Measurements from ENCODE around the gene SF3B2.
"Not testable (repeated sequence)": the region's sequence is repeated elsewhere in the genome, so short reads cannot be mapped to it uniquely, and the experiment has no call there.

The SF3B2 gene

GRCh38 chr11:66082946-66083698, 31.0 kb downstream of the SF3B2 start:
- H3K27me3 ChIP-seq (ENCODE audit: control insufficient read depth, insufficient read depth, low read length): no peaks in the 10 kb centered on the region
- no peaks in the 10 kb centered on the region for H3K9me3 ChIP-seq (ENCODE audit: control insufficient read depth, insufficient read depth, low read length)
- H3K4me3 ChIP-seq (ENCODE audit: low read depth, low read length): no peak overlapping the region
- no peaks in the 10 kb centered on the region for H3K4me1 ChIP-seq (ENCODE audit: control insufficient read depth, insufficient read depth, low read length)
- no peak overlapping the region for H3K9ac ChIP-seq (ENCODE audit: low read depth, low read length)
- no peaks in the 10 kb centered on the region for H3K36me3 ChIP-seq (ENCODE audit: control insufficient read depth, insufficient read depth, low read length)

GRCh38 chr11:66083767-66084166, 31.6 kb downstream of the SF3B2 start:
- H3K36me3 ChIP-seq (ENCODE audit: control insufficient read depth, insufficient read depth, low read length): no peaks in the 10 kb centered on the region
- no peak overlapping the region for H3K4me3 ChIP-seq (ENCODE audit: low read depth, low read length)
- no peaks in the 10 kb centered on the region for H3K9me3 ChIP-seq (ENCODE audit: control insufficient read depth, insufficient read depth, low read length)
- H3K27me3 ChIP-seq (ENCODE audit: control insufficient read depth, insufficient read depth, low read length): no peaks in the 10 kb centered on the region
- H3K9ac ChIP-seq (ENCODE audit: low read depth, low read length): no peak overlapping the region
- no peaks in the 10 kb centered on the region for H3K4me1 ChIP-seq (ENCODE audit: control insufficient read depth, insufficient read depth, low read length)

- H3K4me3 ChIP-seq (ENCODE audit: low read depth, low read length): no peak overlapping the region
- no peak overlapping the region for H3K9ac ChIP-seq (ENCODE audit: low read depth, low read length)
- H3K4me1 ChIP-seq (ENCODE audit: control insufficient read depth, insufficient read depth, low read length): no peaks in the 10 kb centered on the region
- no peaks in the 10 kb centered on the region for H3K36me3 ChIP-seq (ENCODE audit: control insufficient read depth, insufficient read depth, low read length)
- H3K9me3 ChIP-seq (ENCODE audit: control insufficient read depth, insufficient read depth, low read length): no peaks in the 10 kb centered on the region
- no peaks in the 10 kb centered on the region for H3K27me3 ChIP-seq (ENCODE audit: control insufficient read depth, insufficient read depth, low read length)
Observed at GRCh38 chr11:66084821-66085475, 32.8 kb downstream of the SF3B2 start.

- no peak overlapping the region for H3K9ac ChIP-seq (ENCODE audit: low read depth, low read length)
- H3K9me3 ChIP-seq (ENCODE audit: control insufficient read depth, insufficient read depth, low read length): no peaks in the 10 kb centered on the region
Observed at GRCh38 chr11:66087148-66087908, 35.2 kb downstream of the SF3B2 start.

GRCh38 chr11:66089067-66089466, 36.9 kb downstream of the SF3B2 start:
- no peak overlapping the region for H3K4me3 ChIP-seq (ENCODE audit: low read depth, low read length)
- H3K9me3 ChIP-seq (ENCODE audit: control insufficient read depth, insufficient read depth, low read length): no peaks in the 10 kb centered on the region
- H3K36me3 ChIP-seq (ENCODE audit: control insufficient read depth, insufficient read depth, low read length): no peaks in the 10 kb centered on the region
- no peaks in the 10 kb centered on the region for H3K27me3 ChIP-seq (ENCODE audit: control insufficient read depth, insufficient read depth, low read length)
- H3K4me1 ChIP-seq (ENCODE audit: control insufficient read depth, insufficient read depth, low read length): no peaks in the 10 kb centered on the region
- no peak overlapping the region for H3K9ac ChIP-seq (ENCODE audit: low read depth, low read length)

More at GRCh38 chr11:66087148-66087908, 35.2 kb downstream of the SF3B2 start:
- Histone ChIP-seq H3K36me3 (ENCODE audit: control insufficient read depth, insufficient read depth, low read length) (no peaks in the 10 kb centered on the region), H3K4me1 (ENCODE audit: control insufficient read depth, insufficient read depth, low read length) (no peaks in the 10 kb centered on the region), H3K27me3 (ENCODE audit: control insufficient read depth, insufficient read depth, low read length) (no peaks in the 10 kb centered on the region), H3K4me3 (ENCODE audit: low read depth, low read length) (no peak overlapping the region)

- Histone ChIP-seq H3K4me3 (ENCODE audit: low read depth, low read length) (no peak overlapping the region), H3K27me3 (ENCODE audit: control insufficient read depth, insufficient read depth, low read length) (no peaks in the 10 kb centered on the region), H3K9me3 (ENCODE audit: control insufficient read depth, insufficient read depth, low read length) (no peaks in the 10 kb centered on the region)
Observed at GRCh38 chr11:66090288-66090687, 38.1 kb downstream of the SF3B2 start.

GRCh38 chr11:66092125-66092524, 40.0 kb downstream of the SF3B2 start:
- H3K27me3 ChIP-seq (ENCODE audit: control insufficient read depth, insufficient read depth, low read length); H3K4me1 ChIP-seq (ENCODE audit: control insufficient read depth, insufficient read depth, low read length); H3K9ac ChIP-seq (ENCODE audit: low read depth, low read length); H3K36me3 ChIP-seq (ENCODE audit: control insufficient read depth, insufficient read depth, low read length); H3K9me3 ChIP-seq (ENCODE audit: control insufficient read depth, insufficient read depth, low read length); H3K4me3 ChIP-seq (ENCODE audit: low read depth, low read length): not testable (repeated sequence)

More at GRCh38 chr11:66090288-66090687, 38.1 kb downstream of the SF3B2 start:
- Histone ChIP-seq H3K9ac (ENCODE audit: low read depth, low read length) (no peak overlapping the region), H3K4me1 (ENCODE audit: control insufficient read depth, insufficient read depth, low read length) (no peaks in the 10 kb centered on the region), H3K36me3 (ENCODE audit: control insufficient read depth, insufficient read depth, low read length) (no peaks in the 10 kb centered on the region)

- H3K9ac ChIP-seq (ENCODE audit: low read depth, low read length); H3K36me3 ChIP-seq (ENCODE audit: control insufficient read depth, insufficient read depth, low read length); H3K9me3 ChIP-seq (ENCODE audit: control insufficient read depth, insufficient read depth, low read length); H3K27me3 ChIP-seq (ENCODE audit: control insufficient read depth, insufficient read depth, low read length); H3K4me1 ChIP-seq (ENCODE audit: control insufficient read depth, insufficient read depth, low read length); H3K4me3 ChIP-seq (ENCODE audit: low read depth, low read length): not testable (repeated sequence)
Observed at GRCh38 chr11:66099746-66100145, 47.6 kb downstream of the SF3B2 start.

GRCh38 chr11:66100272-66101065, 48.3 kb downstream of the SF3B2 start:
- H3K36me3 ChIP-seq (ENCODE audit: control insufficient read depth, insufficient read depth, low read length): no peaks in the 10 kb centered on the region
- no peak overlapping the region for H3K4me3 ChIP-seq (ENCODE audit: low read depth, low read length)
- H3K9ac ChIP-seq (ENCODE audit: low read depth, low read length): no peak overlapping the region

GRCh38 chr11:66101066-66101464, 48.9 kb downstream of the SF3B2 start:
- Histone ChIP-seq H3K9ac (ENCODE audit: low read depth, low read length) (no peak overlapping the region), H3K4me1 (ENCODE audit: control insufficient read depth, insufficient read depth, low read length) (peaks cover 8% of the 10 kb centered on the region), H3K27me3 (ENCODE audit: control insufficient read depth, insufficient read depth, low read length) (no peaks in the 10 kb centered on the region), H3K9me3 (ENCODE audit: control insufficient read depth, insufficient read depth, low read length) (no peaks in the 10 kb centered on the region), H3K36me3 (ENCODE audit: control insufficient read depth, insufficient read depth, low read length) (no peaks in the 10 kb centered on the region), H3K4me3 (ENCODE audit: low read depth, low read length) (no peak overlapping the region)

More at GRCh38 chr11:66100272-66101065, 48.3 kb downstream of the SF3B2 start:
- Histone ChIP-seq H3K9me3 (ENCODE audit: control insufficient read depth, insufficient read depth, low read length) (no peaks in the 10 kb centered on the region), H3K4me1 (ENCODE audit: control insufficient read depth, insufficient read depth, low read length) (peaks cover 5% of the 10 kb centered on the region), H3K27me3 (ENCODE audit: control insufficient read depth, insufficient read depth, low read length) (no peaks in the 10 kb centered on the region)

GRCh38 chr11:66104057-66104638, 52.0 kb downstream of the SF3B2 start:
- Histone ChIP-seq H3K36me3 (ENCODE audit: control insufficient read depth, insufficient read depth, low read length) (no peaks in the 10 kb centered on the region), H3K27me3 (ENCODE audit: control insufficient read depth, insufficient read depth, low read length) (no peaks in the 10 kb centered on the region), H3K4me1 (ENCODE audit: control insufficient read depth, insufficient read depth, low read length) (peaks cover 23% of the 10 kb centered on the region)

More at GRCh38 chr11:66104057-66104638, 52.0 kb downstream of the SF3B2 start:
- Histone ChIP-seq H3K9ac (ENCODE audit: low read depth, low read length) (no peak overlapping the region), H3K4me3 (ENCODE audit: low read depth, low read length) (no peak overlapping the region), H3K9me3 (ENCODE audit: control insufficient read depth, insufficient read depth, low read length) (no peaks in the 10 kb centered on the region)
